HCT116 (cell line): ENCODE data around the gene EGFLAM. TPM values are rescaled to one million over a fixed set of nuclear protein-coding genes. Genes with fewer than 3 reads are reported as not detected.

Experiments
- ATAC-seq: fragments of 200-7000 bp; cut with Tn5 transposase; 2 replicates; pipeline ENCODE4 v1.9.1; 2020; ENCODE audit warnings: mild to moderate bottlenecking, moderate library complexity
- BruUV-seq: library from RNA; stranded (reverse); fragments of 400-500 nt; replicated peaks from 2 replicates; lab custom pipeline; 2021; lab: Mats Ljungman, UMichigan
- CTCF ChIA-PET: fragments of 300-600 bp; sonication (Branson Sonifier 250); formaldehyde crosslinking; loops from one replicate; lab custom pipeline; 2021; ENCODE audit warnings: antibody characterized with exemption; lab: Charles Lee
- POLR2A ChIA-PET: fragments of 300-600, 350-600 bp; sonication (Branson Sonifier 250); formaldehyde crosslinking; loops from one replicate; lab custom pipeline; 2021; ENCODE audit warnings: antibody characterized with exemption; lab: Charles Lee
- RAD21 ChIA-PET, 2 experiments: fragments of 300-600 bp; sonication (Branson Sonifier 250); formaldehyde crosslinking; loops; one replicate each; lab custom pipeline; 2023; ENCODE audit warnings: low total read pairs in 2 of 2; ENCODE audit not compliant: uncharacterized antibody in 2 of 2, unreplicated experiment in 2 of 2, low non-redundant PET in 1 of 2; lab: Charles Lee
- DNase-seq: peaks from one replicate; pipeline ENCODE4 v3.0.0-alpha.2; 2010; ENCODE audit warnings: low read depth, low spot score
- H2AFZ ChIP-seq: fragments of 200-600 bp; shearing (Covaris generic), sonication (generic); 2 replicates; pipeline ENCODE4 v1.6.1; 2017; ENCODE audit warnings: low read depth, mixed run types, mixed read lengths, antibody characterized with exemption, low read length; ENCODE audit not compliant: poor library complexity, severe bottlenecking
- H3K27ac ChIP-seq: 2 replicates; pipeline ENCODE4 v1.5.1; 2012; ENCODE audit warnings: low read depth, low read length
- H3K27me3 ChIP-seq: fragments of 200-600 bp; sonication (generic); 2 replicates; pipeline ENCODE4 v1.6.1; 2016; ENCODE audit warnings: mixed run types, low read length, mixed read lengths; ENCODE audit not compliant: insufficient read depth
- H3K36me3 ChIP-seq, 2 experiments: fragments of 200-500 bp in 1 of 2; fragments of 200-600 bp in 1 of 2; sonication (Bioruptor generic) in 1 of 2; sonication (generic) in 1 of 2; 2 replicates each; pipeline versions ENCODE4 v1.5.1 to v1.6.1; 2014 to 2016; ENCODE audit warnings: low read length in 2 of 2, inconsistent platforms in 1 of 2, mixed read lengths in 1 of 2, mixed run types in 1 of 2; ENCODE audit not compliant: insufficient read depth in 2 of 2, control insufficient read depth in 1 of 2
- H3K4me1 ChIP-seq, 2 experiments: fragments of 200-600 bp in 1 of 2; sonication (generic) in 1 of 2; 2 replicates each; pipeline versions ENCODE4 v1.5.1 to v1.6.1; 2012 to 2017; ENCODE audit warnings: low read length in 2 of 2, inconsistent platforms in 1 of 2, mild to moderate bottlenecking in 1 of 2, mixed read lengths in 1 of 2, mixed run types in 1 of 2, moderate library complexity in 1 of 2; ENCODE audit not compliant: insufficient read depth in 2 of 2, control insufficient read depth in 1 of 2
- H3K4me2 ChIP-seq: fragments of 200-600 bp; sonication (generic); 2 replicates; pipeline ENCODE4 v1.6.1; 2017; ENCODE audit warnings: mixed run types, low read length, mixed read lengths
- H3K4me3 ChIP-seq, 2 experiments: fragments of 200-600 bp in 1 of 2; sonication (generic) in 1 of 2; replicated peaks in 1 of 2; 2 replicates each; pipeline ENCODE4 v1.5.1; 2011 to 2016; ENCODE audit warnings: low read length in 2 of 2, control low read depth in 1 of 2, low read depth in 1 of 2, mild to moderate bottlenecking in 1 of 2, mixed read lengths in 1 of 2, mixed run types in 1 of 2
- H3K79me2 ChIP-seq: fragments of 200-600 bp; sonication (generic); 2 replicates; pipeline ENCODE4 v1.6.1; 2017; ENCODE audit warnings: mild to moderate bottlenecking, mixed run types, low read length, moderate library complexity, mixed read lengths; ENCODE audit not compliant: insufficient read depth
- H3K9ac ChIP-seq: fragments of 200-600 bp; sonication (generic); 2 replicates; pipeline ENCODE4 v1.6.1; 2016; ENCODE audit warnings: low read length, mixed read lengths
- H3K9me2 ChIP-seq: fragments of 200-600 bp; sonication (generic), shearing (Covaris generic); 2 replicates; pipeline ENCODE4 v1.6.1; 2017; ENCODE audit warnings: mixed run types, mild to moderate bottlenecking, moderate library complexity; ENCODE audit not compliant: insufficient read depth
- H3K9me3 ChIP-seq, 2 experiments: fragments of 200-500 bp in 1 of 2; fragments of 200-600 bp in 1 of 2; sonication (Bioruptor generic) in 1 of 2; sonication (generic) in 1 of 2; 2 replicates each; pipeline ENCODE4 v1.6.1; 2014 to 2017; ENCODE audit warnings: low read length in 2 of 2, mixed read lengths in 2 of 2, inconsistent platforms in 1 of 2, low read depth in 1 of 2, mild to moderate bottlenecking in 1 of 2, mixed run types in 1 of 2, moderate library complexity in 1 of 2; ENCODE audit not compliant: control insufficient read depth in 1 of 2, insufficient read depth in 1 of 2
- H4K20me1 ChIP-seq: fragments of 200-600 bp; sonication (generic), shearing (Covaris generic); 2 replicates; pipeline ENCODE4 v1.6.1; 2017; ENCODE audit warnings: mixed run types, mild to moderate bottlenecking, moderate library complexity; ENCODE audit not compliant: insufficient read depth
- EGR1 ChIP-seq: IDR thresholded peaks from 2 replicates; pipeline ENCODE4 v1.6.1; 2012; ENCODE audit warnings: low read depth
- ELF1 ChIP-seq: IDR thresholded peaks from 2 replicates; pipeline ENCODE4 v1.6.1; 2012; ENCODE audit warnings: low read depth, borderline replicate concordance
- EZH2phosphoT487 ChIP-seq: fragments of 200-600 bp; IDR thresholded peaks from 2 replicates; pipeline ENCODE4 v1.6.1; 2018; ENCODE audit warnings: antibody characterized with exemption, borderline replicate concordance
- POLR2A ChIP-seq: IDR thresholded peaks from 2 replicates; pipeline ENCODE4 v1.7.0; 2011; ENCODE audit warnings: borderline replicate concordance; ENCODE audit not compliant: insufficient read depth, insufficient read length; ENCODE audit errors: extremely low read depth
- POLR2AphosphoS5 ChIP-seq: IDR thresholded peaks from 2 replicates; pipeline ENCODE4 v1.6.1; 2011; ENCODE audit warnings: mild to moderate bottlenecking, low read depth, low read length, moderate library complexity
- SRF ChIP-seq: IDR thresholded peaks from 2 replicates; pipeline ENCODE4 v1.6.1; 2012; ENCODE audit warnings: low read depth
- intact Hi-C: fragments of 100-400 bp; cut with micrococcal nuclease; formaldehyde crosslinking; loops from 2 replicates; pipeline ENCODE4 v1.10.0; 2022
- total RNA-seq: library from RNA; stranded (reverse); gene quantifications from one replicate; pipeline ENCODE4 v1.2.1, GENCODE V29; 2021; ENCODE audit not compliant: unreplicated experiment
- TF ChIP-seq, protein P1 (sequence below): IDR thresholded peaks from 2 replicates; pipeline ENCODE4 v1.6.1; 2012
- TF ChIP-seq, protein P2 (sequence below), 3 experiments: fragments of 200-600 bp in 1 of 3; sonication (generic) in 1 of 3; IDR thresholded peaks in 2 of 3; conservative IDR thresholded peaks in 1 of 3; 2 replicates each; pipeline ENCODE4 v1.5.1; 2012 to 2017; ENCODE audit warnings: low read depth in 2 of 3, low read length in 2 of 3, antibody characterized with exemption in 1 of 3, borderline replicate concordance in 1 of 3, control low read depth in 1 of 3, mild to moderate bottlenecking in 1 of 3, mixed read lengths in 1 of 3, mixed run types in 1 of 3, moderate library complexity in 1 of 3; ENCODE audit not compliant: insufficient read depth in 1 of 3

Gene EGFLAM
- total RNA-seq, 1 experiment from 2014 or later: not detected

DNA sequence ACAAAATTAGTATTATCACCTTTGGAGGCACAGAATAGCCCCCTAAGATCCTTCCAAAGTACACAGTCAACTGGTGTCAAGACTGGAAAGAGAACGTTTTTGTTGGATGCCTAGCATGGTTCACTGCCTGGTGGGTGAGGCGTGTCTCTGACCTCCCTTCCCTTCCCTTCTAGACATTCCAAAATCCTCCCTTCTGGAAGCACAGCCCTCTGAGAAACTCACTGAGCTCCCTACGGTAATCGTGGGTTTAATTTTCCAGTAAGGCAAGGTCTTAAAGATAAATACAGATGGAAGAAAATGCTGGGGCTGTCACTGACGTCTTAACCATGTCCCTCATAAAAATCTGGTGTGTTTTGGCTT lies 159.3 kb downstream of the EGFLAM start:
- TF ChIP-seq EGR1 (no peak), POLR2A (no peak)
- TF ChIP-seq, protein P1, sequence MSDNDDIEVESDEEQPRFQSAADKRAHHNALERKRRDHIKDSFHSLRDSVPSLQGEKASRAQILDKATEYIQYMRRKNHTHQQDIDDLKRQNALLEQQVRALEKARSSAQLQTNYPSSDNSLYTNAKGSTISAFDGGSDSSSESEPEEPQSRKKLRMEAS: no peak
- TF ChIP-seq, protein P2, sequence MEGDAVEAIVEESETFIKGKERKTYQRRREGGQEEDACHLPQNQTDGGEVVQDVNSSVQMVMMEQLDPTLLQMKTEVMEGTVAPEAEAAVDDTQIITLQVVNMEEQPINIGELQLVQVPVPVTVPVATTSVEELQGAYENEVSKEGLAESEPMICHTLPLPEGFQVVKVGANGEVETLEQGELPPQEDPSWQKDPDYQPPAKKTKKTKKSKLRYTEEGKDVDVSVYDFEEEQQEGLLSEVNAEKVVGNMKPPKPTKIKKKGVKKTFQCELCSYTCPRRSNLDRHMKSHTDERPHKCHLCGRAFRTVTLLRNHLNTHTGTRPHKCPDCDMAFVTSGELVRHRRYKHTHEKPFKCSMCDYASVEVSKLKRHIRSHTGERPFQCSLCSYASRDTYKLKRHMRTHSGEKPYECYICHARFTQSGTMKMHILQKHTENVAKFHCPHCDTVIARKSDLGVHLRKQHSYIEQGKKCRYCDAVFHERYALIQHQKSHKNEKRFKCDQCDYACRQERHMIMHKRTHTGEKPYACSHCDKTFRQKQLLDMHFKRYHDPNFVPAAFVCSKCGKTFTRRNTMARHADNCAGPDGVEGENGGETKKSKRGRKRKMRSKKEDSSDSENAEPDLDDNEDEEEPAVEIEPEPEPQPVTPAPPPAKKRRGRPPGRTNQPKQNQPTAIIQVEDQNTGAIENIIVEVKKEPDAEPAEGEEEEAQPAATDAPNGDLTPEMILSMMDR (IDR thresholded peaks at IDR 0.05 in 2 of 3, conservative IDR thresholded peaks at IDR 0.05 in 1 of 3; ENCODE audit: borderline replicate concordance in 1 of 3, insufficient read depth in 1 of 3, low read depth in 2 of 3, low read length in 2 of 3): no peak
- Histone ChIP-seq H2AFZ (no peak overlapping the region), H3K9ac (no peak overlapping the region), H3K27ac (no peak overlapping the region), H3K79me2 (no peaks in the 10 kb centered on the region), H3K4me3 (no peak overlapping the region), H3K36me3 (no peaks in the 10 kb centered on the region), H4K20me1 (no peaks in the 10 kb centered on the region), H3K27me3 (0 out of 2 replicates have a peak, but pooled peaks cover 5% of the 10 kb centered on the region), H3K4me2 (no peak overlapping the region), H3K9me3 (no peaks in the 10 kb centered on the region), H3K9me2 (no peaks in the 10 kb centered on the region), H3K4me1 (peaks cover 0 to 5% of the 10 kb centered on the region in 2 experiments; a peak in 1 of 4 replicates)
- CTCF ChIA-PET: interaction anchor here (1.0 to 1.6 kb wide), 2 partner anchors 392 to 530 kb away, joined by 3 to 7 read pairs; no protein-coding TSS in a partner anchor
- intact Hi-C loops: no loop called here
- no TSS peak for BruUV-seq
- no peak for DNase-seq
- no peak for ATAC-seq
- RAD21 ChIA-PET: no interaction called here
- POLR2A ChIA-PET: no interaction called here

DNA sequence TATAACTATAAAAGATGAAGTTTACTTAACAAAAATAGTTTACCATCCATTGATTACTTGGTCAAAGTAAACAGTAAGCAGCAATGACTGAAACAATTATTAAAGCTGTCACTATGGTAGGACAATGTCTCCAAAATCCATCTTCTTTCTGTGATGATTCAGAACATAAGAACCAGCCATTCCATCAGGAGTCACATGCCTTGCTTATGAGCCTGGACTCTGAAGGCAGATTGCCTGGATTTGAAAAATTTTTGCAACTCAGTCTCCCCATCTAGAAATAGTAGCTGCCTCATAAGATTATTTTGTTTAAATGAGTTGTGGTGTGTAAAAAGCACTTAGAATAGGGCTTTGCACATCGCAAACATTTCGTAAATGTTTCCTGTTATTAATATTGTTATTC lies 161.9 kb downstream of the EGFLAM start:
- Histone ChIP-seq H3K27me3 (0 out of 2 replicates have a peak, but pooled peaks cover 5% of the 10 kb centered on the region), H3K9ac (no peak overlapping the region), H3K79me2 (no peaks in the 10 kb centered on the region), H3K4me1 (peaks cover 0 to 9% of the 10 kb centered on the region in 2 experiments; a peak in 1 of 4 replicates), H4K20me1 (no peaks in the 10 kb centered on the region), H3K27ac (no peak overlapping the region), H3K36me3 (no peaks in the 10 kb centered on the region), H3K4me3 (no peak overlapping the region), H3K9me2 (no peaks in the 10 kb centered on the region), H3K4me2 (no peak overlapping the region), H2AFZ (no peak overlapping the region), H3K9me3 (no peaks in the 10 kb centered on the region)
- no peak for TF ChIP-seq POLR2AphosphoS5
- no peak for TF ChIP-seq SRF
- no peak for TF ChIP-seq ELF1
- TF ChIP-seq, protein P1: no peak
- no peak for TF ChIP-seq EZH2phosphoT487
- no peak for DNase-seq
- ATAC-seq: no peak
- intact Hi-C loops: loop anchor here (1.0 kb wide), 2 partner anchors 386 to 390 kb away; no protein-coding TSS in a partner anchor
- POLR2A ChIA-PET: interaction anchor here (0.8 to 1.3 kb wide), 2 partner anchors 21 to 390 kb away, joined by 3 to 5 read pairs; no protein-coding TSS in a partner anchor
- no TSS peak for BruUV-seq
- CTCF ChIA-PET: interaction anchor here (0.8 to 2.9 kb wide), 14 partner anchors 9 to 1007 kb away, joined by 3 to 82 read pairs (median 5); no protein-coding TSS in a partner anchor
- RAD21 ChIA-PET: interaction anchor here (0.9 to 1.4 kb wide), 4 partner anchors 21 to 389 kb away, joined by 3 to 17 read pairs (median 11); no protein-coding TSS in a partner anchor
